Heart right ventricle (tissue), 16 donors: ENCODE measurements around the gene TTPAL. TPM values are rescaled to one million over a fixed set of nuclear protein-coding genes. Genes with fewer than 3 reads are reported as not detected.

Source experiments
- ATAC-seq, 8 donors: fragments of 200-7000 bp; cut with Tn5 transposase; one replicate each; pipeline ENCODE4 v1.9.1; 2020; ENCODE audit warnings: mild to moderate bottlenecking in 8 of 8, moderate library complexity in 8 of 8, moderate number of reproducible peaks in 1 of 8
- DNase-seq, 2 donors: peaks; one replicate each; pipeline ENCODE4 v3.0.0-alpha.2; 2020
- H3K27ac ChIP-seq, 10 donors: fragments of 200-600 bp; sonication (generic) in 2 of 10; one replicate each; pipeline versions ENCODE4 v1.5.0 to v1.8.0; 2020 to 2022; ENCODE audit warnings: mild to moderate bottlenecking in 3 of 10
- H3K27me3 ChIP-seq, 7 donors: fragments of 200-600 bp; one replicate each; pipeline ENCODE4 v1.8.0; 2021 to 2022; ENCODE audit warnings: mild to moderate bottlenecking in 2 of 7
- H3K36me3 ChIP-seq, 9 donors: fragments of 200-600 bp; sonication (generic) in 1 of 9; one replicate each; pipeline versions ENCODE4 v1.5.0 to v1.8.0; 2020 to 2022; ENCODE audit warnings: mild to moderate bottlenecking in 2 of 9
- H3K4me1 ChIP-seq, 9 donors: fragments of 200-600 bp; sonication (generic) in 1 of 9; one replicate each; pipeline versions ENCODE4 v1.5.0 to v1.8.0; 2020 to 2022; ENCODE audit warnings: mild to moderate bottlenecking in 4 of 9
- H3K4me3 ChIP-seq, 10 donors: fragments of 200-600 bp; sonication (generic) in 2 of 10; one replicate each; pipeline versions ENCODE4 v1.5.0 to v1.8.0; 2020 to 2022; ENCODE audit warnings: mild to moderate bottlenecking in 7 of 10, moderate library complexity in 2 of 10
- H3K9me3 ChIP-seq, 11 donors: fragments of 200-600 bp in 10 of 11; sonication (generic) in 2 of 11; one replicate each; pipeline versions ENCODE4 v1.5.0 to v1.8.0; 2013 to 2022; ENCODE audit warnings: mild to moderate bottlenecking in 2 of 11, control low read depth in 1 of 11, moderate library complexity in 1 of 11
- WGBS, 2 donors: extraction: QIAGEN DNeasy Blood & Tissue Kit; methylation state at CpG; one replicate each; pipeline ENCODE4 v1.1.7; 2013; ENCODE audit warnings: inconsistent platforms in 1 of 2; 5-methylcytosine and 5-hydroxymethylcytosine counted together
- intact Hi-C, 10 donors: fragments of 100-400 bp; cut with DNase I; formaldehyde crosslinking; loops; one replicate each; pipeline versions ENCODE4 v1.11.1 to v1.14.2; 2022
- polyA plus RNA-seq, 2 donors: library from polyadenylated mRNA; stranded (reverse); fragments of 200-250 nt; gene quantifications; one replicate each; pipeline ENCODE4 v1.2.3, GENCODE V29; 2013
- total RNA-seq, 10 donors: library from RNA; stranded (reverse); fragmentation: NEBNext Ultra II Directional in 3 of 10; extraction: Animal tissue kit (Norgen Biotek cat#: 25700) in 3 of 10; gene quantifications; one replicate each; pipeline versions ENCODE4 v1.2.1 to v1.2.4, GENCODE V29; 2021 to 2023
- TF ChIP-seq, protein P1 (sequence below), 9 donors: fragments of 200-600 bp; sonication (generic) in 2 of 9; IDR thresholded peaks; one replicate each; pipeline versions ENCODE4 v1.5.0 to v1.8.0; 2021 to 2022; ENCODE audit warnings: antibody characterized with exemption in 9 of 9, mild to moderate bottlenecking in 5 of 9, moderate library complexity in 1 of 9
- donor health status: Arrhythmogenic right ventricular cardiomyopathy.
- donor health status: ischemic (EF 13 %, LVEDD 7.1; RV severe dilation, severe dysfunction).
- donor health status: healthy with polysubstance abuse.
- donor health status: DM: no; HTN: yes; CAD: no.
- donor health status: DM: no; HTN: no; CAD: no.
- donor health status: ischemic (EF 25% LVEDD 6.9; RV normal size, moderate dysfunction).
- donor health status: ischemic (EF 25% LVEDD 5.7; RV mildly dilated, moderate dysfunction).
- donor health status: healthy.
- donor health status: DM: yes; HTN: yes; CAD: no.
- donor health status: Ischemic cardiomyopathy.
- donor health status: ischemic (EF 35%, LVEDD 5.7; RV mildly dilated, moderate dysfunction).
- donor health status: nonischemic (EF 11% LVEDD 7.7; RV severe dilation, severe dysfunction).
- donor health status: DM: yes; HTN: yes; CAD: no.
- donor health status: PGD.
- donor health status: ischemic (EF 29% LVEDD 5.4; RV normal size, mild dysfunction).
- donor health status: nonischemic (EF 23%, LVEDD 6.1; RV moderate dilation, normal function).

The TTPAL gene
- total and polyA plus RNA-seq, 12 donors: 2.3 to 7.3 (median 4.2) TPM

DNA sequence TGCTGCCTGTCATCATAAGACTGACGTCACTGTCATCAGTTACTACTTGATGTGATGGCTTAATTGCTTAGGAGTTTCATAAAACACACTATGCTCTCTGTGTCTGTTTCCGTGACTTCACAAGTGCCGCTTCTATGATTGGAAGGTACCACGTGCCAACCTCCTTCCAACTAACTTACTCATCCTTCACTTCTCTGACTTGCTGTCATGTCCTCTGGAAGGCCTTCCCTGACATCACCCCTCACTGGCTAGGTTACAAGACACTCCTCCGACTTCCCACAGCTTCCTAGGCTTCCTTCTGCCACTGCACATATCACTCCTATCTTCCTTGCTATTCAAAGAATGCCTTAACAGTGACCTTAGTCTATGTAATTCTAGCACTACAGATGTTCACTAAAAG lies 25.8 kb downstream of the TTPAL start:
- Histone ChIP-seq H3K4me3 (no peak overlapping the region), H3K36me3 (peaks cover 0 to 100% (median 84%) of the 10 kb centered on the region in 9 donors), H3K27ac (peak overlapping the region in 4 of 10 donors; percentile 8 to 62 (median 20)), H3K27me3 (no peaks in the 10 kb centered on the region), H3K9me3 (no peaks in the 10 kb centered on the region), H3K4me1 (peaks cover 2 to 30% (median 16%) of the 10 kb centered on the region in 9 donors)
- peak in 5 of 8 donors; percentile 41 to 93 (median 74) for ATAC-seq
- WGBS, 2 donors: 57 to 65% methylated on average over 5 of the region's 5 CpGs
- peak in 1 of 2 donors; percentile 20 for DNase-seq
- intact Hi-C loops: no loop called here
- TF ChIP-seq, protein P1, sequence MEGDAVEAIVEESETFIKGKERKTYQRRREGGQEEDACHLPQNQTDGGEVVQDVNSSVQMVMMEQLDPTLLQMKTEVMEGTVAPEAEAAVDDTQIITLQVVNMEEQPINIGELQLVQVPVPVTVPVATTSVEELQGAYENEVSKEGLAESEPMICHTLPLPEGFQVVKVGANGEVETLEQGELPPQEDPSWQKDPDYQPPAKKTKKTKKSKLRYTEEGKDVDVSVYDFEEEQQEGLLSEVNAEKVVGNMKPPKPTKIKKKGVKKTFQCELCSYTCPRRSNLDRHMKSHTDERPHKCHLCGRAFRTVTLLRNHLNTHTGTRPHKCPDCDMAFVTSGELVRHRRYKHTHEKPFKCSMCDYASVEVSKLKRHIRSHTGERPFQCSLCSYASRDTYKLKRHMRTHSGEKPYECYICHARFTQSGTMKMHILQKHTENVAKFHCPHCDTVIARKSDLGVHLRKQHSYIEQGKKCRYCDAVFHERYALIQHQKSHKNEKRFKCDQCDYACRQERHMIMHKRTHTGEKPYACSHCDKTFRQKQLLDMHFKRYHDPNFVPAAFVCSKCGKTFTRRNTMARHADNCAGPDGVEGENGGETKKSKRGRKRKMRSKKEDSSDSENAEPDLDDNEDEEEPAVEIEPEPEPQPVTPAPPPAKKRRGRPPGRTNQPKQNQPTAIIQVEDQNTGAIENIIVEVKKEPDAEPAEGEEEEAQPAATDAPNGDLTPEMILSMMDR (IDR thresholded peaks at IDR 0.05): no peak

DNA sequence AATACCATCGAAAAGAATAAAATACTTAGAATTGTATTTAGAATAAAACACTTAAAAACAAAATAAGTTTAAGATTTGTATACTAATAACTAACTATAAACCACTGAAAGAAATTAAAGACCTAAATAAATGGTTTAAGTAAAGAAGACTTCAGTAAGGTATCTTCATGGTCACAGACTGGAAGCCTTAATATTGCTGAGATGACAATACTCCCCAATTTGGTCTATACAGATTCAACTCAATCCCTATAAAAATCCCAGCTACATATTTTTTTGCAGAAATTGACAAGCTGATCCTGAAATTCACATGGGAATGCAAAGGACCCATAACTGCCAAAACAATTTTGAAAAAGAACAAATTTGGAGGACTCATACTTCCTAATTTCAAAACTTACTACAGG lies 27.3 kb downstream of the TTPAL start:
- Histone ChIP-seq H3K27me3 (no peaks in the 10 kb centered on the region), H3K4me1 (peaks cover 2 to 22% (median 13%) of the 10 kb centered on the region in 9 donors), H3K36me3 (peaks cover 0 to 100% (median 85%) of the 10 kb centered on the region in 9 donors), H3K9me3 (no peaks in the 10 kb centered on the region), H3K4me3 (no peak overlapping the region), H3K27ac (no peak overlapping the region)
- ATAC-seq: no peak
- no peak for DNase-seq
- intact Hi-C loops: no loop called here
- 100% methylated on average over 1 of the region's 1 CpG for WGBS, 2 donors
- TF ChIP-seq, protein P1 (IDR thresholded peaks at IDR 0.05): no peak

DNA sequence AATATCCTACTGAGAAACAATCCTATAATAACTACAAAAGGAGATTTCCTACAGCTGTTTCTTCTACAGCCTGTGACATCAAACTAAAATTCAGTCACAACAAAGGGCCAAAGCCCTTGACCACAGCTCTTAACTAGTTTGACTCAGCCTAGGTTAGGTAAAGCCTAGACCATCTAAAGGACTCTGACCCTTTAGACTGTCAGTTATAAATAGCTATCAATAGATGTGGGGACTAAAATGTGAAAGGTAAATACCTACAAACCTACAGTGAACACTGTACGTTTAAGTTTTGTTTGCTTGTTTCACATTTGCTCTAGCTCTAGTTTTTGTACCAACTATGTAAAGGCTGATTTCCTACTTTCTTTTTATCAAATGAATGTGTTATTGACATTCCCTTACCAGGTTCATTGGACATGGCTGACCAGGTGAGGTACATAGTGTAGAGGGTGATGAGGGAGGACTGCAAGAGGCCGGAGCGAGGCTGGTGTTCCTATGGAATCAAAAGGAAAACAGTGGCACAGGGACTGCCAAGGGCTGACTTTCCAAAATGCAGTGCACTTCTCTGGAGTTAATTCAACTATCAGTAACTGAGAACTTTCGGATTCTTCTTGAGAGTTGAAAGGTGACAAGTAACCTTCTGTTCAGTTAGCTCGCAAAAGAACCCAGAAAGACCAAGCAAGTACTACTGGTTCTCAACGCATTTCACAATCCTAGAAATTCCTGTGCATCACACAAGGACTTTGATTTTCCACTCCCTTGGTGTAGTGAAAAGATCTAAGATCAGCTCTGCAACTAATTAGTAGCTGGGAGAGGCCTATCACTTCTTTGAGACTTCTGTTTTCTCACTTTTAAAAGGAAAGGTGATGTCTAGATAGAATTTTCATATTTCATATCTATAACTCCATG lies 29.0 kb downstream of the TTPAL start:
- H3K27me3 ChIP-seq: no peaks in the 10 kb centered on the region
- 92 to 96% methylated on average over 6 of the region's 6 CpGs for WGBS, 2 donors
- H3K9me3 ChIP-seq: no peaks in the 10 kb centered on the region
- no peak overlapping the region for H3K4me3 ChIP-seq
- no peak for ATAC-seq
- peaks cover 2 to 21% (median 13%) of the 10 kb centered on the region in 9 donors for H3K4me1 ChIP-seq
- peaks cover 0 to 100% (median 89%) of the 10 kb centered on the region in 9 donors for H3K36me3 ChIP-seq
- TF ChIP-seq, protein P1 (IDR thresholded peaks at IDR 0.05): no peak
- intact Hi-C loops: no loop called here
- H3K27ac ChIP-seq: no peak overlapping the region
- DNase-seq: no peak

- intact Hi-C loops: no loop called here
- ATAC-seq (no peak), DNase-seq (no peak)
- Histone ChIP-seq H3K4me3 (no peak overlapping the region), H3K4me1 (peaks cover 0 to 18% (median 3%) of the 10 kb centered on the region in 9 donors), H3K9me3 (no peaks in the 10 kb centered on the region), H3K27ac (no peak overlapping the region), H3K36me3 (peaks cover 0 to 93% (median 68%) of the 10 kb centered on the region in 9 donors), H3K27me3 (no peaks in the 10 kb centered on the region)
- TF ChIP-seq, protein P1 (IDR thresholded peaks at IDR 0.05): no peak
- 92% methylated on average over 4 of the region's 4 CpGs for WGBS, 2 donors
Observed at GRCh38 chr20:44509762-44510161, 34.1 kb downstream of the TTPAL start.
